Caco-2 (cell line): Measurements from ENCODE around the gene HAND2. TPM values are rescaled to one million over a fixed set of nuclear protein-coding genes. Genes with fewer than 3 reads are reported as not detected.

ENCODE experiments used
- BruUV-seq: library from RNA; stranded (reverse); fragments of 400-500 nt; replicated peaks from 2 replicates; lab custom pipeline; 2021; lab: Mats Ljungman, UMichigan
- CTCF ChIA-PET: fragments of 300-600 bp; sonication (Branson Sonifier 250); formaldehyde crosslinking; loops from one replicate; lab custom pipeline; 2022; ENCODE audit warnings: antibody characterized with exemption; lab: Charles Lee
- POLR2A ChIA-PET: fragments of 300-600 bp; sonication (Branson Sonifier 250); formaldehyde crosslinking; loops from one replicate; lab custom pipeline; 2022; ENCODE audit warnings: antibody characterized with exemption; lab: Charles Lee
- DNase-seq, 2 experiments: peaks; one replicate each; pipeline versions ENCODE4 v3.0.0 to v3.0.0-alpha.2; 2020 to 2022
- H3K27me3 ChIP-seq: replicated peaks from 2 replicates; pipeline ENCODE4 v1.6.0; 2011; ENCODE audit warnings: low read length; ENCODE audit not compliant: control insufficient read depth, insufficient read depth
- H3K36me3 ChIP-seq: 2 replicates; pipeline ENCODE4 v1.5.1; 2011; ENCODE audit warnings: low read length; ENCODE audit not compliant: control insufficient read depth, insufficient read depth
- H3K4me1 ChIP-seq: fragments of 250-450 bp; sonication (Bioruptor Pico); 2 replicates; pipeline ENCODE4 v1.5.1; 2020; ENCODE audit warnings: mild to moderate bottlenecking
- H3K4me3 ChIP-seq: 2 replicates; pipeline ENCODE4 v1.5.1; 2011; ENCODE audit warnings: low read depth, mild to moderate bottlenecking, control low read depth, low read length
- H3K9me3 ChIP-seq: fragments of 250-450 bp; sonication (Bioruptor Pico); 2 replicates; pipeline ENCODE4 v1.5.1; 2020; ENCODE audit warnings: mild to moderate bottlenecking, moderate library complexity
- H3K27ac Mint-ChIP-seq: one replicate; pipeline ENCODE4 v1.8.0; 2022; ENCODE audit warnings: mixed read lengths; ENCODE audit not compliant: unreplicated experiment
- H3K27me3 Mint-ChIP-seq: one replicate; pipeline ENCODE4 v1.8.0; 2022; ENCODE audit warnings: mixed read lengths; ENCODE audit not compliant: insufficient read depth, unreplicated experiment
- H3K36me3 Mint-ChIP-seq: one replicate; pipeline ENCODE4 v1.8.0; 2022; ENCODE audit warnings: mild to moderate bottlenecking, mixed read lengths; ENCODE audit not compliant: insufficient read depth, unreplicated experiment
- H3K4me1 Mint-ChIP-seq: one replicate; pipeline ENCODE4 v1.8.0; 2022; ENCODE audit warnings: low read depth, mixed read lengths; ENCODE audit not compliant: unreplicated experiment
- H3K4me3 Mint-ChIP-seq: one replicate; pipeline ENCODE4 v1.8.0; 2022; ENCODE audit warnings: mild to moderate bottlenecking, moderate library complexity, mixed read lengths; ENCODE audit not compliant: unreplicated experiment
- H3K9me3 Mint-ChIP-seq: one replicate; pipeline ENCODE4 v1.8.0; 2022; ENCODE audit warnings: mixed read lengths; ENCODE audit not compliant: unreplicated experiment
- CTCF ChIP-seq, 2 experiments: fragments of 200-600 bp in 1 of 2; IDR thresholded peaks; 1 replicate in 1 of 2; 2 replicates in 1 of 2; pipeline versions ENCODE4 v1.5.1 to v1.8.0; 2011 to 2022; ENCODE audit warnings: antibody characterized with exemption in 1 of 2, control low read depth in 1 of 2, inconsistent platforms in 1 of 2, low read depth in 1 of 2, low read length in 1 of 2, mild to moderate bottlenecking in 1 of 2, moderate library complexity in 1 of 2; ENCODE audit not compliant: insufficient read depth in 1 of 2, severe bottlenecking in 1 of 2, unreplicated experiment in 1 of 2
- intact Hi-C: fragments of 100-400 bp; cut with micrococcal nuclease; formaldehyde crosslinking; loops from one replicate; pipeline ENCODE4 v1.10.0; 2022; ENCODE audit not compliant: unreplicated experiment
- total RNA-seq: library from RNA; stranded (reverse); gene quantifications from 2 replicates; pipeline ENCODE4 v1.2.3, GENCODE V29; 2022

The HAND2 gene
- total RNA-seq, 1 experiment from 2014 or later, result not detected

- Mint-ChIP-seq H3K4me3 (no peak overlapping the region), H3K4me1 (no peaks in the 10 kb centered on the region), H3K36me3 (no peaks in the 10 kb centered on the region), H3K9me3 (no peaks in the 10 kb centered on the region), H3K27ac (no peak overlapping the region), H3K27me3 (peaks cover 22% of the 10 kb centered on the region)
- H3K4me3 ChIP-seq, result no peak overlapping the region
- no TSS peak for BruUV-seq
- no peak for TF ChIP-seq CTCF (IDR thresholded peaks at IDR 0.05; ENCODE audit: insufficient read depth in 1 of 2, low read depth in 1 of 2, low read length in 1 of 2, severe bottlenecking in 1 of 2, unreplicated experiment in 1 of 2)
- DNase-seq, result no peak
- H3K36me3 ChIP-seq, result no peaks in the 10 kb centered on the region
- intact Hi-C loops, result no loop called here
- H3K27me3 ChIP-seq, result no peaks in the 10 kb centered on the region
- CTCF ChIA-PET, result no interaction called here
- POLR2A ChIA-PET, result no interaction called here
- H3K9me3 ChIP-seq, result no peaks in the 10 kb centered on the region
- H3K4me1 ChIP-seq, result no peaks in the 10 kb centered on the region
Observed at GRCh38 chr4:173547889-173548288, 17.9 kb upstream of the HAND2 start.

GRCh38 chr4:173546776-173547175 lies 16.7 kb upstream of the HAND2 start:
- no peaks in the 10 kb centered on the region for H3K9me3 Mint-ChIP-seq

GRCh38 chr4:173545440-173545839 lies 15.4 kb upstream of the HAND2 start:
- Mint-ChIP-seq H3K27ac (no peak overlapping the region), H3K4me3 (no peak overlapping the region), H3K36me3 (no peaks in the 10 kb centered on the region), H3K9me3 (no peaks in the 10 kb centered on the region), H3K4me1 (no peaks in the 10 kb centered on the region), H3K27me3 (peaks cover 20% of the 10 kb centered on the region)
- intact Hi-C loops, result no loop called here
- no TSS peak for BruUV-seq
- no peaks in the 10 kb centered on the region for H3K36me3 ChIP-seq
- TF ChIP-seq CTCF (IDR thresholded peaks at IDR 0.05; ENCODE audit: insufficient read depth in 1 of 2, low read depth in 1 of 2, low read length in 1 of 2, severe bottlenecking in 1 of 2, unreplicated experiment in 1 of 2), result no peak
- no peaks in the 10 kb centered on the region for H3K27me3 ChIP-seq
- H3K4me1 ChIP-seq, result no peaks in the 10 kb centered on the region
- no peak for DNase-seq
- ChIA-PET CTCF (no interaction called here), POLR2A (no interaction called here)
- H3K4me3 ChIP-seq, result no peak overlapping the region
- no peaks in the 10 kb centered on the region for H3K9me3 ChIP-seq

More at GRCh38 chr4:173546776-173547175, 16.7 kb upstream of the HAND2 start:
- no peaks in the 10 kb centered on the region for H3K4me1 Mint-ChIP-seq
- H3K4me1 ChIP-seq, result no peaks in the 10 kb centered on the region
- DNase-seq, result no peak
- H3K4me3 Mint-ChIP-seq, result no peak overlapping the region
- no TSS peak for BruUV-seq
- H3K27me3 Mint-ChIP-seq, result peaks cover 22% of the 10 kb centered on the region
- intact Hi-C loops, result no loop called here
- ChIA-PET POLR2A (no interaction called here), CTCF (no interaction called here)
- no peaks in the 10 kb centered on the region for H3K36me3 ChIP-seq
- no peaks in the 10 kb centered on the region for H3K27me3 ChIP-seq
- no peaks in the 10 kb centered on the region for H3K9me3 ChIP-seq
- no peak overlapping the region for H3K27ac Mint-ChIP-seq
- no peak overlapping the region for H3K4me3 ChIP-seq
- TF ChIP-seq CTCF (IDR thresholded peaks at IDR 0.05; ENCODE audit: insufficient read depth in 1 of 2, low read depth in 1 of 2, low read length in 1 of 2, severe bottlenecking in 1 of 2, unreplicated experiment in 1 of 2), result no peak
- no peaks in the 10 kb centered on the region for H3K36me3 Mint-ChIP-seq
